Peyer's patch (tissue), 4 donors: Measurements from ENCODE around the gene SFT2D3. TPM values are rescaled to one million over a fixed set of nuclear protein-coding genes. Genes with fewer than 3 reads are reported as not detected.
"Not testable (repeated sequence)": the region's sequence is repeated elsewhere in the genome, so short reads cannot be mapped to it uniquely, and the experiment has no call there.

Source experiments
- DNase-seq, 3 donors: peaks; one replicate each; pipeline ENCODE4 v3.0.0-alpha.2; 2017 to 2019
- H3K27ac ChIP-seq, 4 donors: fragments of 200-600 bp; sonication (generic); one replicate each; pipeline ENCODE4 v1.5.1; 2016 to 2019
- H3K27me3 ChIP-seq, 2 donors: fragments of 200-600 bp; sonication (generic); one replicate each; pipeline ENCODE4 v1.5.1; 2019
- H3K36me3 ChIP-seq, 3 donors: fragments of 200-600 bp; sonication (generic); one replicate each; pipeline ENCODE4 v1.5.1; 2016 to 2019
- H3K4me1 ChIP-seq, 4 donors: fragments of 200-600 bp; sonication (generic); one replicate each; pipeline ENCODE4 v1.5.1; 2016 to 2019
- H3K4me3 ChIP-seq, 4 donors: fragments of 200-600 bp; sonication (generic); 1 replicate in 3 of 4; 2 replicates in 1 of 4; pipeline ENCODE4 v1.5.1; 2016 to 2019; ENCODE audit warnings: mild to moderate bottlenecking in 1 of 4
- H3K9me3 ChIP-seq, 4 donors: fragments of 200-600 bp; sonication (generic); one replicate each; pipeline ENCODE4 v1.5.1; 2016 to 2019; ENCODE audit warnings: mild to moderate bottlenecking in 1 of 4
- CTCF ChIP-seq, 6 experiments: fragments of 450-650 bp in 4 of 6; fragments of 200-600 bp in 2 of 6; sonication (generic) in 1 of 6; IDR thresholded peaks; one replicate each; pipeline ENCODE4 v1.5.1; 2017 to 2019; ENCODE audit warnings: antibody characterized with exemption in 6 of 6, mild to moderate bottlenecking in 3 of 6, moderate library complexity in 1 of 6
- POLR2A ChIP-seq, 2 donors: fragments of 450-650 bp; IDR thresholded peaks; one replicate each; pipeline ENCODE4 v1.5.1; 2017; ENCODE audit warnings: antibody characterized with exemption in 2 of 2, mild to moderate bottlenecking in 2 of 2, moderate library complexity in 2 of 2
- total RNA-seq, 4 donors: library from RNA; depleted of rRNA; stranded (reverse); fragments of >200 nt; gene quantifications; one replicate each; pipeline ENCODE4 v1.1.0, GENCODE V29; 2016

Gene SFT2D3
- total RNA-seq, 4 donors from 2014 or later: 5.8 to 12.4 (median 8.8) TPM

GRCh38 chr2:127743477-127744026 lies 42.3 kb downstream of the SFT2D3 start:
- peaks cover 0 to 18% (median 0%) of the 10 kb centered on the region in 3 donors for H3K36me3 ChIP-seq

GRCh38 chr2:127747621-127748020 lies 46.3 kb downstream of the SFT2D3 start:
- Histone ChIP-seq H3K27me3 (no peaks in the 10 kb centered on the region), H3K4me3 (no peak overlapping the region), H3K36me3 (peaks cover 0 to 19% (median 0%) of the 10 kb centered on the region in 3 donors), H3K27ac (no peak overlapping the region), H3K4me1 (no peaks in the 10 kb centered on the region), H3K9me3 (no peaks in the 10 kb centered on the region)
- TF ChIP-seq POLR2A (IDR thresholded peaks at IDR 0.05) (no peak), CTCF (IDR thresholded peaks at IDR 0.05) (no peak)
- DNase-seq: no peak

More at GRCh38 chr2:127743477-127744026, 42.3 kb downstream of the SFT2D3 start:
- Histone ChIP-seq H3K9me3 (no peaks in the 10 kb centered on the region), H3K4me3 (no peak overlapping the region), H3K27me3 (no peaks in the 10 kb centered on the region), H3K27ac (no peak overlapping the region), H3K4me1 (no peaks in the 10 kb centered on the region)
- TF ChIP-seq POLR2A (IDR thresholded peaks at IDR 0.05) (no peak), CTCF (IDR thresholded peaks at IDR 0.05) (peak in 1 of 6 experiments; percentile 10)
- DNase-seq: no peak

- not testable (repeated sequence) for DNase-seq, H3K27me3 ChIP-seq, H3K9me3 ChIP-seq, H3K4me3 ChIP-seq, H3K4me1 ChIP-seq
- peaks cover 0 to 15% (median 0%) of the 10 kb centered on the region in 3 donors for H3K36me3 ChIP-seq
- peak overlapping the region in 1 of 4 donors; percentile 42 for H3K27ac ChIP-seq
Measured at GRCh38 chr2:127749537-127749936, 48.2 kb downstream of the SFT2D3 start.

- Histone ChIP-seq H3K4me3 (no peak overlapping the region), H3K9me3 (no peaks in the 10 kb centered on the region), H3K27me3 (no peaks in the 10 kb centered on the region), H3K27ac (no peak overlapping the region), H3K4me1 (no peaks in the 10 kb centered on the region), H3K36me3 (peaks cover 0 to 3% (median 0%) of the 10 kb centered on the region in 3 donors)
- DNase-seq: no peak
- no peak for TF ChIP-seq POLR2A (IDR thresholded peaks at IDR 0.05)
- no peak for TF ChIP-seq CTCF (IDR thresholded peaks at IDR 0.05)
Measured at GRCh38 chr2:127753374-127753773, 52.1 kb downstream of the SFT2D3 start.

- DNase-seq: no peak
- TF ChIP-seq POLR2A (IDR thresholded peaks at IDR 0.05): no peak
- no peak for TF ChIP-seq CTCF (IDR thresholded peaks at IDR 0.05)
- Histone ChIP-seq H3K27me3 (no peaks in the 10 kb centered on the region), H3K27ac (no peak overlapping the region), H3K36me3 (no peaks in the 10 kb centered on the region), H3K4me1 (no peaks in the 10 kb centered on the region), H3K4me3 (no peak overlapping the region), H3K9me3 (no peaks in the 10 kb centered on the region)
Measured at GRCh38 chr2:127754186-127754585, 52.9 kb downstream of the SFT2D3 start.

Other genes starting within 250 kb of the SFT2D3 start
- 100 to 1,000 TPM in 1 of 4 donors, 10 to 100 TPM in 3; 39.6 to 189 (median 54.6) TPM for gene IWS1, start 175.0 kb upstream of the SFT2D3 start, total RNA-seq
- gene MYO7B, start 165.8 kb upstream of the SFT2D3 start, total RNA-seq: 1,000 to 10,000 TPM in 1 of 4 donors, 100 to 1,000 TPM in 3; 214 to 1,039 (median 594) TPM
- not detected for gene GPR17, start 55.3 kb upstream of the SFT2D3 start, total RNA-seq
- 10 to 100 TPM in 3 of 4 donors, 1 to 10 TPM in 1; 7.7 to 95.7 (median 21.9) TPM for gene LIMS2, start 26.0 kb upstream of the SFT2D3 start, total RNA-seq
- gene WDR33, start 109.7 kb downstream of the SFT2D3 start, total RNA-seq: 10 to 100 TPM; 41.3 to 51.6 (median 45.1) TPM
- gene POLR2D, start 156.7 kb downstream of the SFT2D3 start, total RNA-seq: 10 to 100 TPM in 2 of 4 donors, 1 to 10 TPM in 2; 8.8 to 10.7 (median 9.8) TPM
- 10 to 100 TPM; 11.6 to 16.1 (median 13.9) TPM for gene AMMECR1L, start 184.5 kb downstream of the SFT2D3 start, total RNA-seq